ENCODE data around the gene TTC12.
A peak's percentile ranks its signal among the peaks of the same experiment; 100 is the strongest.

The TTC12 gene

GRCh38 chr11:113314389-113315301, at the start of gene TTC12:
TSS of gene TTC12 (plus strand) at chr11:113314583. CDS start at chr11:113316258, 1,675 bp downstream.
- peak; percentile 83 to 90 for DNase-seq (ENCODE audit: low read depth in 2 of 2)

DNA sequence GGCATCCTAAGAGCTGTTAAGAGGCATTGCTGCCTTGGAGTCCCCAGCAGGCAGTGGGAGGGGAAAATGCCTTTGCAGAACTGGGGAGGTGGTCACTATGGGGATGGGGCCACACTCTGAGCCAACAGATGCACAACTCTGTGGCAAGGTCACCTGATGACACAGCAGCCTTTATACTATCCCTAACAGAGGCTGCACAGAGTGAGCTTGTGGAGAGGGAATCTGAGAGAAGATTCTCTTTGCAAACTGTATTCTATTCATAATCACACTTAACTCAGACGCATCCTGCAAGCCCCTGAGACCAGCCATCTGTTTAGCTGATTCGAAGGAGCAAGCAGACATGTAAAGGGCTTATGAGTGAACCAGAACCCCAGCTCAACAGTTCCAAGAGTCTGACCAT, 49.0 kb upstream of the TTC12 start:
- no peak for DNase-seq (ENCODE audit: low read depth in 2 of 2)

GRCh38 chr11:113267493-113267892, 46.9 kb upstream of the TTC12 start:
- no peak for DNase-seq (ENCODE audit: low read depth in 2 of 2)

DNA sequence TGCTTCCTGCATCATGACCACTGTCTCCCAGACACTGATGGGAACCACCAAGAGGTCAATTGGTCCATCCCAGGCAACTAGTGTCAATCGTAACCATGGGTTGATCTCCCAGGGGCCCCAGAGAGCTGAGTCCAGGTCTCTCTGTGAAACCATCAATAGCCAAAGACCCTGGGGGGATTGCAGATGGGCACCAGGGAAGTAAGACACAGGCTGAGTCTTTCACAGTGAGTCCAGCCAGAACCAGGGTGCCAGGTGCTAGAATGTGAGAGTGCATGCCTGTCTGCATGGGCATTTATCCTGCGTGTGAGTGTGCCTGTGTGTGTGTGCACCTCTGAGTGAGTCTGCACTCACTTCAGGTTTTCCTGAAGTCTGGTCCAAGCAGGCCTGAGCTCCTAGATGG, 45.3 kb upstream of the TTC12 start:
- DNase-seq (ENCODE audit: low read depth in 2 of 2) = no peak

- no peak for DNase-seq (ENCODE audit: low read depth in 2 of 2)
Measured at GRCh38 chr11:113269636-113270035, 44.7 kb upstream of the TTC12 start.

GRCh38 chr11:113270080-113270479, 44.3 kb upstream of the TTC12 start:
- DNase-seq (ENCODE audit: low read depth in 2 of 2) = no peak

GRCh38 chr11:113271551-113272245, 42.7 kb upstream of the TTC12 start:
- no peak for DNase-seq (ENCODE audit: low read depth in 2 of 2)

DNA sequence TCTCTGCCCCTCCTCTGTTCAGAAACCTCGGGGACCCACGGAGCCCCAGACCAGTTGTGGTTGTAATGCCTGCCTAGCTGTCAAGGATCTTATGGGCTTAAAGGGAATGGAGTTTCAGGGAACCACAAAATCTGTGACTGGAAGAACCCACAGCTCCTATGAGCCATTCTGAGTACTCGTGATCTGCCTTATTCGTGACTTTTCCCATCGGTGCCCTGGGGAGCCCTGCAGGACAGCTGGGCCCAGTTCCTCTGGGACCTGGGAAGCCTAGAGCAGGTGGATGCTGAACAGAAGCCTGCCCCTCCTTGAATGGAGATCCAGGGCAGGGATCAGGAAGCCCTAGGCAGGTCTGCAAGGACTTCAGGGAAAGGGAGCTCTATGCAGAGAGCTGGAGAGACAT, 42.1 kb upstream of the TTC12 start:
- DNase-seq (ENCODE audit: low read depth in 2 of 2) = no peak

- DNase-seq (ENCODE audit: low read depth in 2 of 2) = no peak
Measured at GRCh38 chr11:113272927-113273615, 41.3 kb upstream of the TTC12 start.

GRCh38 chr11:113273720-113274119, 40.7 kb upstream of the TTC12 start:
- no peak for DNase-seq (ENCODE audit: low read depth in 2 of 2)

GRCh38 chr11:113274713-113275582, 39.4 kb upstream of the TTC12 start:
- no peak for DNase-seq (ENCODE audit: low read depth in 2 of 2)

DNA sequence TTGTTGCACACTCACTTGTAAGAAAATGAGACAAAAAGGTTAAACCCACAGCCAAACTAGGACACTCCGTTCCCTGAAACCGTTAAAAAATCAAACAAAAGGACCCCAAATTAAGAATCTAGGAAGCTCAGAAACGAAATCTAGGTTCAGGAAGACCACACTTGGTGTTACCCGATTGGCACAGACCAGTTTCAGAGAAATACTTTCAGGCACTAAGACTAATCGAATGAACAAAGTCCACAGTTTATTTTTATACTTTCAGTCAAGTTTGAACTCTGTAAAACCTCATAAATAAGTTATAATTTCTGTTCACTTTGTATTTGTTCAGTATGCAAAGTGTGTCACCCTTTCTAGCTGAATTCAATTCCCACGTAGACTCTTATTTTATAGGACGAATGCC, 38.8 kb upstream of the TTC12 start:
- DNase-seq (ENCODE audit: low read depth in 2 of 2) = no peak

DNA sequence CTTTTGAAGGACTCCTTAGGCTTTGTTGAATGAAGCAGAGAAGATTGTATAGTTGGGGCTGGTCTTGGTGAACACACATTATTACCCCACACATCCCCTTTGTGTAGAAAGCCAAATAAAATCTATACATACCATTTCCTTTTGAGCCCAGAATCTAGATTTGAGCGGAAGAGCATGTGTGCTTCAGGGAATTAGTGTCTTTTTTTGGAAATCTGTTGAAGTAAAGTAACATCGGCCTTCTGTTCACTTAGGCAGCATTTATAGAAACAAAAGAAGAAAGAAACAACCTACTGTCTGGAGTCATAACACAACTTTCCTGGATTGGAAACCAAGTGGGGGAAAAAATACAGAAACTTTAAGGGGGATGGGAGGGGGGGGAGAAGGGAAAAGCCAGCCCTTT, 37.9 kb upstream of the TTC12 start:
- no peak for DNase-seq (ENCODE audit: low read depth in 2 of 2)

GRCh38 chr11:113277907-113278306, 36.5 kb upstream of the TTC12 start:
- DNase-seq (ENCODE audit: low read depth in 2 of 2) = no peak

GRCh38 chr11:113278481-113278880, 35.9 kb upstream of the TTC12 start:
- DNase-seq (ENCODE audit: low read depth in 2 of 2) = no peak

DNA sequence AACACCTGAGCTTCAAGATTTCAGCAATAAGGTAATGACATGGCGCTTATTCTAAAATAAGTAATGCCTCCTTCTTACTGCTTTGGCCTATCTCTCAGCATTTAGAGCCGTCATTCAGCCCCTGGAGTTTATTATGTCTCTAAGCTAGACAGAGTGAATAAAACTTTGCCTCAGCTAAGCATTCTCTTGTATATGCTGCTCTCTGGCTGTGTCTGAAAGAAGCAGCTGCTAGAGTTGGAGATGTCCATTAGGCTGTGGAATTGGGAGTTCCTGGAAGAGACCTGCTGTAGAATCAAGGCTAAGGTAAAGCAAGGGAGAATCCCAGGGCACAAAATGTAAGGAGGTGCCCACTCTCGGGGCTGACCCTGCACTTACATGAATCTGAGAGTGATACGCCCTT, 35.5 kb upstream of the TTC12 start:
- no peak for DNase-seq (ENCODE audit: low read depth in 2 of 2)

GRCh38 chr11:113279591-113279990, 34.8 kb upstream of the TTC12 start:
- no peak for DNase-seq (ENCODE audit: low read depth in 2 of 2)

DNA sequence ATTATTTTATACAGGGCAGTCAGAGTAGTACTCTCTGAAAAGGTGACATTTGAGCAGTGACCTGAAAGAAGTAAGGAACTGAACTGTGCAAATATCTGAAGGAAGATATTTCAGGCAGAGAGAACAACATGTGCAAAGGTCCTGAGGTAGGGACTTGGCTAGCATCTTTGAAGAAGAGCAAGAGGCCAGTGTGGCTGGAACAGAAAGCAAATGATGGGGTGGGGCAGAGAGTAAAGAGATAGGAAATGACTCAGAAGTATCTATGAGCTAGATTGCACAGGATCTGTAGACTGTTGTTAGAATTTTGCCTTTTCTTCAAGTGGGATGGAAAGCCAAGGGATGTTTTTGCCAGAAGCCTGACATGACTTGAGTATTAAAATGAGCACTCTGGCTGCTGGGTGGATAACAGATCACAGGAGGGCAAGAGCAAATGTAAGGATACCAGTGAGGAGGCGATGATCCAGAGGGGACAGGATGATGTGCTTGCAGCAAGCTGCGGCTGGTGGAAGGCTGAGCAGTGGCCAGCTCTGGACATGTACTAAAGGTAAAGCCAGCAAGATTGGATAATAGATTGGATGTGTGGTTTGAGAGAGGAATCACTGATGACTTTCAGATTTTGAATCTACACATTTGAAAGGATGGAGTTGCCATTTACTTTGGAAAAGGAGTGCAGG, 33.2 kb upstream of the TTC12 start:
- no peak for DNase-seq (ENCODE audit: low read depth in 2 of 2)

DNA sequence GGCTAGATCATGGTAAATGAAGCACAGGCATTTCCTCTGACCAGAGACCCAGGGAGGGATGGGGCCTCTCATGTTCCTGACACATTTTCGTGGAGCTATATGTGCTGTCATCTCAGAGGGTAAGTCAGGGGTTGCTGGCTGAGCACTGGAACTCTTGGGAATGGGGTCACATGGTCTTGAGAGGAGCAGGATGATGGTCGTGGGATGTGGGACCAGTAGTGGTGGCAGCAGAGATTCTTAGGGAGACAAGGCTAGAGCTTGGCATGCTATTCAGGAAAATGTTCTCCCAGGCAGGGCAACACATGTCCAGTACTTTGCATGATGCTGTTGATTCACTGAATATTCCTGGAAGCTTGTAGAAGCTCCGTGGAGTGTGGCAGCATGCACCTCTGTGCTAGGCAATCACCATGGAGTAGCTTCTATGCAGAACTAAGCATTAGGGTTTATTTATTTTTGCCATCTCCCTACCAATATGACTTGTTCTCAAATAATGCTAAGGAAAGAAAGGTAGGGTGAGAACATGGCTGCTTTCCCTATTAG, 31.4 kb upstream of the TTC12 start:
- DNase-seq (ENCODE audit: low read depth in 2 of 2) = no peak

- DNase-seq (ENCODE audit: low read depth in 2 of 2) = no peak
Measured at GRCh38 chr11:113283881-113284280, 30.5 kb upstream of the TTC12 start.

GRCh38 chr11:113286009-113286408, 28.4 kb upstream of the TTC12 start:
- no peak for DNase-seq (ENCODE audit: low read depth in 2 of 2)

All from stimulated activated CD8-positive, alpha-beta memory T cell treated with anti-CD3 and anti-CD28 coated beads, Interleukin-2, amount 100 ng/mL, for 1 hour (primary cell).